GM18517 (cell line): ENCODE measurements around the gene ARL17B.
"Not testable (repeated sequence)": the region's sequence is repeated elsewhere in the genome, so short reads cannot be mapped to it uniquely, and the experiment has no call there.

Experiments
- ATAC-seq: cut with Tn5 transposase; IDR thresholded peaks from one replicate; pipeline ENCODE4 v1.9.1; 2021; ENCODE audit warnings: mild to moderate bottlenecking, moderate library complexity; ENCODE audit not compliant: unreplicated experiment

The ARL17B gene

GRCh38 chr17:46290906-46291546 lies 70.5 kb downstream of the ARL17B start:
- ATAC-seq = peak; percentile 86

DNA sequence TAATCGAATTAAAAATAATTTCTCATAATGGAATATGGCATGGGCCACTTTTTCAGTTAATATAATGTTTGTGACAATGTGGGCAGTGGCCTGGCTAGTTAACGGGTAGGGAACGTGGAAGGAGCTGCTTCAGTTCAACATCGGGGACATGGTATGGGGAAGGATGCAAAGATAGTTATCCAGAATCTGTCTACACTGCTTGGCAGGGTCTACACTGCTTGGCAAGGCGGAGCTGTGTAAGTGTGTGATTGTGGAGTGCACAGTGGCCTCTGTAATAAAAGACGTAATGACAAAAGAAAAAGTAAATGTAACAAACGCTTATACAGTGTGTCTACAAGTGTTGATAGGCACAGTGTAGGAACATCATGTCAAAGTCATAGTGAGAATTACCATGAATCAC lies 74.0 kb downstream of the ARL17B start:
- not testable (repeated sequence) for ATAC-seq

GRCh38 chr17:46286764-46287221 lies 74.8 kb downstream of the ARL17B start:
- ATAC-seq = not testable (repeated sequence)

DNA sequence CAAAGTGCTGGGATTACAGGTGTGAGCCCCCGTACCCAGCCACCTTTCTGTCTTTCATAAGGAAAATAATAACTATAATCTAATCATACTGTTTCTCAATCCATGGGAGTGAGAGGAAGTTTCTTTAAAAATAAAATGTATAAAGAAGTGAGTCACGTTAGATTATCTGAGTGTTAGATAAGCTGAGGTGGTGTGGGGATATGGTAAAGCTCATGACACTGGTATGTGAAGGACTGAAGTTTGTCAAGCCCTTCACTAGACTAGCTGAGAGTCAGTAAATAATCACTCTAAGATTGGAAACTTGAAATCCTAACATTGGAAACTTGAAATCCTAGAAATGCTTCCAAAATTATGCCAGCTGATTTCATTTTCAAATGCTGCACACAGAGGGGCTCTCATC lies 76.1 kb downstream of the ARL17B start:
- not testable (repeated sequence) for ATAC-seq

GRCh38 chr17:46284467-46284866 lies 77.1 kb downstream of the ARL17B start:
- not testable (repeated sequence) for ATAC-seq

- ATAC-seq = not testable (repeated sequence)
Observed at GRCh38 chr17:46282635-46283034, 78.9 kb downstream of the ARL17B start.

DNA sequence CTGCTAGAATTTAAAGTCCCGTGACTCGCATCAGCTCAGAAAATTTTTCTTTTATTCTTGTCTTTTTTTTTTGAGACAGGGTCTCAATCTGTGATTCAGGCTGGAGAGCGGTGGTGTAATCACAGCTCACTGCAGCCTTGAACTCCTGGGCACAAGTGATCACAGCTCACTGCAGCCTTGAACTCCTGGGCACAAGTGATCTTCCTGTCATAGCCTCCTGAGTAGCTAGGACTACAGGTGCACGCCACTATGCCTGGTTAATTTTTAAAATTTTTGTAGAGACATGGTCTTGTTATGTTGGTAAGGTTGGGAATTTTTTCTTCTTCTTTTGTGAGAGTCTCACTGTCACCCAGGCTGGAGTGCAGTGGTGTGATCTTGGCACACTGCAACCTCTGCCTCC lies 80.2 kb downstream of the ARL17B start:
- ATAC-seq = not testable (repeated sequence)

DNA sequence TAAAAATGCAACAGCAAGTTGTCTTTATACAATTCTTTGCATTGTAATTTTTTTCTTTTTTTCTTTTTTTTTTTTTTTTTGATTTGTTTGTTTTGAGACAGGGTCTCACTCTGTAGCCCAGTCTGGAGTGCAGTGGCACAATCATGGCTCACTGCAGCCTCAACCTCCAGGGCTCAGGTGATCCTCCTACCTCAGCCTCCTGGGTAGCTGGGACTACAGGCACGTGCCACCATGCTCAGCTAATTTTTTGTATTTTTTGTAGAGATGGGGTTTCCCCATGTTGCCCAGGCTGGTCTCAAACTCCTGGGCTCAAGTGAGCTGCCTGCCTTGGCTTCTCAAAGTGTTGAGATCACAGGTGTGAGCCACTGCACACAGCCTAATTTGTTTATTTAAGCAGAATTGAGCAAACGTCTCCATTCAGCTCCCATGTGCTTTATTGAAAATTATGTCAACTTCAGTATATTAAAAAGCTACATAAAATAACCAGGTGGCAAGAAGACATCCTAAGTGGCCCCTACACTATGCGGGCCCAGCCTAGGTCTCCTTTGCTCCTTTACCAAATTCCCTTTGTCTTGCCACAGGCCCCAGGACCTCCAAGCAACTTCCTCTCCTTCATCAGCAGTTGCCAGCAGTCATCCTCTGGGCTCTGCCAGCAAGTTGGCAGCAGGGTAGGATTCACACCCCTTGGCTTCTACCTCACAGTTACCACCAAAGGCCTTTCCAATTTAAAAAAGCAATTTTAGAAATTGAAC lies 84.7 kb downstream of the ARL17B start:
- ATAC-seq = not testable (repeated sequence)

GRCh38 chr17:46274238-46274637 lies 87.3 kb downstream of the ARL17B start:
- ATAC-seq = no peak

GRCh38 chr17:46273541-46274236 lies 87.9 kb downstream of the ARL17B start:
- no peak for ATAC-seq

GRCh38 chr17:46270032-46270431 lies 91.5 kb downstream of the ARL17B start:
- ATAC-seq = no peak

DNA sequence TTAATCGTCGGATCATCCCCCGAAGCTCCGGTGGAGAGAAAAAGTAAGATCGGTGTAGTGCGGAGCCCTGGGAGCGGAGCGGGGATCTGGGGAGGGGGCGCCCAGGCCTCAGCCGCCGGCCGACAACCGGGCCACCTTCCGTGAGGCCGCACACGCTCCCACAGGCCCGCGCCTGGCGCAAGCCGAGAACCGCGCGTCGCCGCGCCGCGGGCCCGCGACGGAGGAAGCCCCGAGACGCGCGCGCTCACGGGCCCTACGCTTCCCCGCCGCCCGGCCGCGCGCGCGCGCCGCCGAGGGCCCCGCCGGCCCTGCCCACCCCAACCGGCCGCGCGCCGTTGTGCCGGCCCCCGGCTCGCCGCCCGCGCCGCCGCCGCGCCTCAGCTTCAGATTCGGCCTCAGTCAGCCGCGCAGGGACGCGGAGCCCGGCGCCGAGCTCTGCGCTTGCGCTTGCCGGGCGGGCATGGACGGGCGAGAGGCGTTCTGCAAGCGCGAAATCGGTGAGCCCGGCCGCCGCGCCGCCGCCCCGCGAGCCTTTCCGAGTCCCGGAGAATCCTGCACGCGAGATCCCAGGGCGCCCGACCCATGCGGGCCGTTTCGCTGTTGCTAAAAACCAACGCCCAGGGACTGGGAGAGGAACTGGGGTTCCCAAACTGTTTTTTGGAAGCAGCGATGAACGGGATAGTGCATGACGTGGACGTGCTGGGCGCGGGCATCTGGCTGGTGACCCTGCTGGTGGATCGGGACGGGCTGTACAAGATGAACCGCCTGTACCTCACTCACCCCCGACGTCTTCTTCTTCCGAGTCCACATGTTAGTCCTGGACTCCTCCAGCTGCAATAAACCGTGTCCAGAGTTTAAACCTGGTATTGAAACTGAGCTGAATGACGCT lies 94.7 kb downstream of the ARL17B start:
- ATAC-seq = peak; percentile 73

GRCh38 chr17:46266063-46266655 lies 95.4 kb downstream of the ARL17B start:
- not testable (repeated sequence) for ATAC-seq

DNA sequence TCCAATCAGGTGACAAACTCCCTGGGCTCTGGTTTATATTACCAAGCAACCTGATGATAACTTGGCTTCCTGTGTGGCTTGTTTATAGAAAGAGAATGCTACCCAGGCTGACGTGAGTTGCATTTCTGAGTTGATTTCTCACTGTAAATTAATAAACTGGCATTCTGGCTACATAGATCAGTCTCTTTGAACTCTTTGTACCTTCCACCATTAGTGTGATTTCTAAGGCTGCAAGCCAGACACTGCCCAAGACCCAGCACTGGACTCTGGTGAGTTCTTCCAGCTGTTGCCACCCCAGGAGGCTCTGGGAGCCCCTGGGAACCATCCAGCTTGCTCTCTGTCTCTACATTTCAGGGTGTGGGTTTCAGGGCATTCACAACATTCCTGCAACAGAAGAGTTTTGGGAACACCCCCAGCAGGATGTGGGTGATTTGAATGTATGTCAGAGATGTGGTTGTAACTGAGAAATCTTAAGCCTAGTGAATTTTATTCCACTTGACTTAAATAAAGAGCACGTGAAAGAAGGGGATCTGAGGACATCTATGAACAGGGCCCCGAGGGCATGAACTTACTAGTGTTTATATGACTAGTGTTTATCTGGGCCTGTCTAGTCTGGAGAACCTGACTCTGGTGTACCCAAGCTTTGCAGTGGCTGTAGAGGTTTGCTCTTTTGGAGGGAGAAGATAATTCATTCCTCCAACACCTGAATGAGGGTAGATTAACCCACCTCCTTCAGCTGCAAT lies 96.9 kb downstream of the ARL17B start:
- ATAC-seq = no peak

- no peak for ATAC-seq
Observed at GRCh38 chr17:46262271-46262670, 99.3 kb downstream of the ARL17B start.

- ATAC-seq = not testable (repeated sequence)
Observed at GRCh38 chr17:46259845-46260661, 101.5 kb downstream of the ARL17B start.

GRCh38 chr17:46256369-46256768 lies 105.2 kb downstream of the ARL17B start:
- ATAC-seq = not testable (repeated sequence)

DNA sequence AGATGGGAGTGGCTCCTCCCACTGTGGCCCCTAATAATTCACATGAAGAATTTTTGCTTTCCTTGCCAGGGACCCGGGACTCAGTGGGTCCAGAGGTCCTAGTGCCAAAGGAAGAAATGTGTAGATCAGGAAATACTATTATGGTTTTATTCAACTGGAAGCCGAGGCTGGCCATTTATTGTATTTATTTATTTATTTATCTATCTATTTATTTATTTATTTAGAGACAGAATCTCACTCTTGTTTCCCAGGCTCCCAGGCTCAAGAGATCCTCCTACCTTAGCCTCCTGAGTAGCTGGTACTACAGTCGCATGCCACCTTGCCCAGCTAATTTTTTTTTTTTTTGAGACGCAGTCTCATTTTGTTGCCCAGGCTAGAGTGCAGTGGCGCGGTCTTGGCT lies 107.4 kb downstream of the ARL17B start:
- not testable (repeated sequence) for ATAC-seq

- not testable (repeated sequence) for ATAC-seq
Observed at GRCh38 chr17:46253722-46254121, 107.8 kb downstream of the ARL17B start.
